GM19043 (cell line): Measurements from ENCODE around the gene ARHGEF19.
"Not testable (repeated sequence)": the region's sequence is repeated elsewhere in the genome, so short reads cannot be mapped to it uniquely, and the experiment has no call there.

Experiments used
- ATAC-seq: cut with Tn5 transposase; IDR thresholded peaks from one replicate; pipeline ENCODE4 v1.9.1; 2021; ENCODE audit warnings: low read depth; ENCODE audit not compliant: unreplicated experiment

Gene ARHGEF19

DNA sequence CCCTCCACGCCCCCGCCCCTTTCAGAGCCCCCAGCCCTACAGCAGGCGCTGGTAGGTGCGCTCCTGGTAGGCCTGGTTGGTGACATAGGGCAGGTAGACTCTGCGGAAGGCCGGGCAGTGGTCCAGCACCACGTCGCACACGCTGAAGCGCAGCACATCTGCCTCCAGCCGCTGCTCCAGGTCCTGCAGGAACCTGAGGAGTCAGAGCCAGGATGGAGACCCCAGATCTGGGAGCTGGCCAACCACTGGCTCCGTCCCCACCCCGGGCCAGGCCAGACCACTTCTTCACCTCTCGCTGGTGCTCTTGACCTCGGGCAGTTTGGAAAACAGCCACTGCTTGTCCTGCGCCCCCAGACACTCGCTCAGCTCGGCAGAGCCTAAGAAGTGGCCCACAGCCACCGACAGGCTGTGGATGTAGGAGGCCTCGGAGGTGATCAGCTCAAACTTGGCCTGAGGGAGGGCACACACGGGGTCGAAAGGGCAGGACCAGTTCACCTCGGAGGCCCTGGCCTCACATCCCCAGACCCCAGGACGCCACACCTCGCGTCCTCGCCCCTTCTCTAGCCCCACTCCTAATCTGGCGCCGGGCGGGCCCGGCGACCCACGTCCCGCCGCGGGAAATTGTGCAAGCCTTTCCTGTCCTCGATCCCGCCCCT lies 6.4 kb downstream of the ARHGEF19 start:
- no peak for ATAC-seq

DNA sequence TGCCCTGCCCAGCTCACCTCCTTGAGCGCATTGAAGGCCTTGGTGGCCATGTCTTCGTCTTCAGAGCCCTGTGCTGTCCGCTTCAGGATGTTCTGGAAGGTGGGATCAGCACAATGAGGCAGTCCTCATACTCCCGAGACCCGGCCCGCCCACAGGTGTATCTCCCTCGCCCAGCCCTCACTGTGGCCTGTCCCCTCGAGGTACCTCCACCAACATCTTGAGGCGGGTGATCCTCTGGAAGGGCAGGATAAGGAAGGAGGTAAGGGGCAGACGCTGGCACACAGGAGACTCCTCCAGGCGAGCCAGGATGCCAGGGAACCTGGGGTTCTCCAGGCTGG lies 7.1 kb downstream of the ARHGEF19 start:
- ATAC-seq = no peak

DNA sequence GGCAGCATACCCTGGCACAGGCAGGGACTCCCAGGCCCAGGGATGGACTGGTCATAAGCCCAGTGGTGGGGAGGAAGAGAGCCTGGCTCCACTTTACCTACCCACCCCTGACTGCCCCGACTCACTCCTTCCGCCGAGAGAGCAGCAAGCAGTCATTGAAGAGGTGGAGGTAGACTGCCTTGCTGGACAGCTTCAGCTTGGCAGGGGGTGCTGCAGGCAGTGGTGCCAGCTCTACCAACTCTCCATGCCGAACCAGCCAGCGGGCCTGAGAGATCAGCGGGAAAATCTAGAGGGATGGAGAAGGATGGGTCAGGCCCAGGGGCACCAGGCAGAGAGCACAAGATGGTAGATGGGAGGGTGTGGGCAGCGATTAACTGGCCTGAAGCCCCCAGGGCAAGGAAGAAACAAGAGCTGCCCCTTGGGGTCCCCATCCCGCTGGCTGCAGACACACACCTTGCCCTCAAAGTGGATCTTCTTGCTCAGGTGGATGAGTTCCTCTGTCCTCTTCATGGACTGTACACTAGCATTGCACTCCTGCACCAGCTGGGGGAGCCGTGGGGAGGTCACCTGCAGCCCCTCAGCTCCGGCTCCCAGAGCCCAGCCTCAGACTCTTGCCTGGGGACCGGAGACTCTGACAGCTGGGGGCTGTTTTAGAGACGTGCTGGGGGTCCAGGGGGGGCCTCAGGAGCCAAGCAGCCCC lies 7.7 kb downstream of the ARHGEF19 start:
- ATAC-seq = no peak

DNA sequence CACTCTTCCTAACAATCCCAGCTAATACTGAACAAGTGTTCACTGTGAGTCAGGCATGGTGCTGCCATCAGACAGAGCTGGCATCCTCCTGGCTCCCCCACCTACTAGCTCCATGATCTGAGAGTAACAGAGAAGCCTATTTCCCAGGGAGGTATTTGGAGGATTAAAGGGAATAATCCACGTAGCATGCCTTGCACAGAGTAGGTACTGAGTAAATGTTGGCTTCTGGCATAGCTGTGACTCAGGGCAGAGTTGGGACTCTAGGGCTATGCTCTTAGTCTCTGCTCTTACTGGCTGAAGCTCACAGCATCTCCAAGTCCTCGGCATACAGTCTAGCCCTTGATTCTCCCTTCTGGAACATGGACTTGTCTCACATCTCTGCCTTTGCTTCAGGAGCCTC lies 8.2 kb downstream of the ARHGEF19 start:
- ATAC-seq = no peak

DNA sequence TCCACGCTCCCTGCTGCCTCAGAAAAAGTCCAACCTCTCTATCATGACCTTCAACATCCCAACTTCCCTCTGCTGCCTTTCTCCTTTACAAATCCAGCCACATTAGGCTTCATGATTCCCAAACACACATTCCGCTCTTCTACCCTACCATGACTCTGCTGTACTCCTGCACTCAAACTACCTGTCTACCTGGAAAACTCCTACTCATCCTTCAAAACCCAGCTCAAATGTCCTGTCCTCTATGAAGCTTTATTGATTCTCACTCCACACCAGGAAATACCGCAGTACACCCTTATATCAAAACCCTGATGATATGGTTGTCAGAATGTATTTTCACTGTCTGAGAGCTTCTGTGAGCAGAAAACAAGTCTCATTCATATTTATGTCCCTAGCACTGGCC lies 8.9 kb downstream of the ARHGEF19 start:
- ATAC-seq = no peak

DNA sequence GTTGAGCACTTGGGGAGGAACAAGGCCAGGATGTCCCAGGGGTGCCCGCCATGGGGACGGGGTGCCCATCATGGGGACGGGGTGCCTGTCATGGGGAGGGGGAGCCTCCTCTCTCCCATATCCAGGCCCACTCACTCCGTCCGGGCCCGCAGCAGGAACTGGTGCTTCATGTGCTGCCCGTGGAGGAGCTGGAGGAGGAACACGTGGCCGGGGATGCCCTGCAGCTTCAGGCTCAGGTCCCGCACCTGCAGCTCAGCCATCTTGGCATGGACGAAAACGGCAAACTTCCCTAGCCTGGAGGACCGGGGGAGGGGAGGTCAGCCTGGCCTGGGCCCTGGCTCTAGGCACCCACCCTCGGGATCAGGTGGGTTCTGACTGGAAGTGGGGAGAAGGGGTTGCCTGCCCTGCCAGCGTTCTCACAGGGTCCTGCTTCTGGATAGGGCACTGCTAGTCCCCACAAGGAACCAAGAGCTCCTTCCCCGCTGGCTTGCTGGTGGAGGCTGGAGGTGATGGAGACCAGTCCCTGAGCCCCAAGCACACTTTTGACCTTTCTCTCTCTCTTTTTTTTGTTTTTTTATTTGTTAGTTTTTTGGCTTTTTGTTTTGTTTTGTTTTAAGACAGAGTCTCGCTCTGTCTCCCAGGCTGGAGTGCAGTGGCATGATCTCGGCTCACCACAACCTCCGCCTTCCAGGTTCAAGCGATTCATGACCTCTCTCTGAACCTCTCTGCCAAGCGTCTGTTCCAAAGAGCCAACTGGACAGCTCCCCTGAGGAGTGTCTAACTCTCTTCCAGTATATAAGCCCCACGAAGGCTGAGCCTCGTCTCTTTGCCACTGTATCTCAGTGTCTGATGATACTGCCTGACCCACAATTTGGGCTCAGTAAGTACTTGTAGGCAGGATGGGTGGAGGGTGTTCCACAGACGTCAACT lies 9.9 kb downstream of the ARHGEF19 start:
- no peak for ATAC-seq

DNA sequence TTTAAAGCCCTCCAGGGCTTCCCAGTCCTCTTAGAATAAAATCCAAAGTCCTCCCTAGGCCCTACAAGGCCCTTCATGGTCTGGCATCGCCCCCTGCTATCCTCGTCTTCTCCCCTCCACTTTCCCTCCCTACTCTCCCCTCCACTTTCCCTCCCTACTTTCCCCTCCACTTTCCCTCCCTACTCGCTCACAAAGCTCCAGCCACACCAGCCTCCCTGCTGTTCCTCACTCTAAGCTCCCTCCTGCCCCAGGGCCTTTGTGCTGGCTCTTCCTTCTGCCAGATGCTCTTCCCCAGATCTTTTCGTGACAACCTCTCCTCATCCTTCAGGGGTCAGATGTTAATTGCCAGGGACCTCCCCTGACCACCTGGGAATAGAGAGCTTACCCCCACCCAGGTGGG lies 12.8 kb downstream of the ARHGEF19 start:
- ATAC-seq = no peak

DNA sequence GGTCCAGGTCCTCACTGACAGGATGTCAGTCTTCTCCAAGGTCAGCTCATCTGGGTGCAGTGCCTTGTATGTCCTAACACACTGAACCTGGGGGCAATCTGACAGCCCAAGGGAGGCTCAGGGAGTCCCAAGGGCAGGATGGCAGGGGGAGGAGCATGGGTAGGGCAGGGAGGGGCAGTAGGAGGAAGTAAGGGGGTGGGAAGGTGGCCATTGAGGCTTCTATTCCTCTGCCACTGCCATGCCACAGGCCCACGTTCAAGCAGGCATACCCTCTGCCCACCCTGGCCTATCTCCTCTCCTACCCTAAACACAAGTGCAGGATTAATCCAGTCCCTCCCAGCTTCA lies 13.3 kb downstream of the ARHGEF19 start:
- ATAC-seq = no peak

DNA sequence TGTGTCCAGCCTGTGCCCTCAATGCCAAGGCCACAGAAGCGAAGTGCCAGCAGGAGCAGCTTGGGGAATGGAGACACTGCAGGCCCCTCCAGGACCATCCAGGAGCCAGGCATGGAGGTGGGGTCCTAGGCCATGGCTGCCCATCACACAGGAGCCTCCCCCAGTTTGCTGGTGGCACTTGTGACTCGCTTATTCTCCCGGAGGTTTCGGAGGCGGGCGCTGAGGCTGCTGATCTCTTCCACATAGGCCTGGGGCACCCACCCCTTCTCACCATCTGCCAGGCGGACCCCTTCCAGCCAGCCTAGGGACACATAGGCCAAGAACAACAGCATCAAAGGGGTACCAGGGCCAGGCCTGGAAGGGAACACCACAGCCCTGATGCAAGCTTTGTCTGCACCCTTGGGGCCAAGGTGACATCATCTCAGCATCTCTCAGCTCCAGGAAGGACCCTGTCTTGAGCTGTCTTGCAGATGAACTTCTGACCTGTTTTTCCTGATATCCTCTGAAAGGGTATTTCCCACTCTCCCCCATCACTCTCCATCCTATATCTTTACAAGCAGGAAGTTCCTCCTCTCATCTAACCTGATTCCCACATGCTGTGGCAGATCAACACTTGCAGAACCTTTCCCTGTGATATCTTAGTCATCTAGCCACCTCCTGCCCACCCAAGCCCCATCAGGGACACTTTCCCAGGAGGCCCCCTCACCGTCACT lies 13.9 kb downstream of the ARHGEF19 start:
- no peak for ATAC-seq

DNA sequence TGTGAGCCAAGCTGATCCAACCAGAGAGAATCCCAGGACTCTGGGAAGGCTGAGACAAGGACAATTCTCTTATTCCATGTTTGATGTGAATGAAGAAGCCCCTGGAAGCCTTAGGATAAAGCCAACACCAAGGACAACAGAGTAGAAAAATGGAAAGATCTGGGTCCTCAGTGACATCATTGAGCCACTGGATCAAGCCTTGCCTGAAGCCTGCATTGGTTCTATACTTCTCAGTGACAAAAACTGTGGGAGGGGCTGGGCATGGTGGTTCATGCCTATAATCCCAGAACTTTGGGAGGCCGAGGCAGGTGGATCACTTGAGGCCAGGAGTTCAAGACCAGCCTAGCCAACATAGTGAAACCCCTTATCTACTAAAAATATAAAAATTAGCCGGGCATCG lies 15.6 kb downstream of the ARHGEF19 start:
- no peak for ATAC-seq

DNA sequence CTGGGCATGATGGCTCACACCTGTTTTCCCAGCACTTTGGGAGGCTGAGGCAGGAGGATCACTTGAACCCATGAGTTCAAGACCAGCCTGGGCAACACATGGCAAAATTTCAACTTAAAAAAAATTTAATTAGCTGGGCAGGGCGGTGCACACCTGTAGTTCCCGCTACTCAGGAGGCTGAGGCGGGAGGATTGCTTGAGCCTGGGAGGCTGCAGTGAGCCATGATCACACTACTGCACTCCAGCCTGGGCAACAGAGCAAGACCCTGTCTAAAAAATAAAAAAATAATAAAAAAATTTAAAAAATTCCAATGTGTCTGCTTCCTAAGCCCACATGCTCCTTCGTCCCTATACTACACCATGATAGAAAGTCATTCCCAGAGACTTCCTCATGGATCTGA lies 16.3 kb downstream of the ARHGEF19 start:
- ATAC-seq = not testable (repeated sequence)

DNA sequence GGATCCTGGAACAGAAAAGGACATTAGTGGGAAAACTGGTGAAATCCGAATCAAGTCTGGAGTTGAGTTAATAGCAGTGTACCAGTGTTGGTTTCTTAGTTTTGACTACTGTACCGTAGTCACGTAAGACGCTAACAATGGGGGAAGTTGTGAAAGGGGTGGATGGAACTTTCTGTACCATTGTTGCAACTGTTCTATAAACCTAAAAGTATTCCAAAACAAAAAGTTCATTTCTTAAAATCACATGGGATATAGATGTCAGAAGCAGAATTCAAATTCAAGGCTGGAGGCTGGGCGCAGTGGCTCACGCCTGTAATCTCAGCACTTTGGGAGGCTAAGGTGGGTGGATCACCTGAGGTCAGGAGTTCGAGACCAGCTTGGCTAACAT lies 16.9 kb downstream of the ARHGEF19 start:
- no peak for ATAC-seq

DNA sequence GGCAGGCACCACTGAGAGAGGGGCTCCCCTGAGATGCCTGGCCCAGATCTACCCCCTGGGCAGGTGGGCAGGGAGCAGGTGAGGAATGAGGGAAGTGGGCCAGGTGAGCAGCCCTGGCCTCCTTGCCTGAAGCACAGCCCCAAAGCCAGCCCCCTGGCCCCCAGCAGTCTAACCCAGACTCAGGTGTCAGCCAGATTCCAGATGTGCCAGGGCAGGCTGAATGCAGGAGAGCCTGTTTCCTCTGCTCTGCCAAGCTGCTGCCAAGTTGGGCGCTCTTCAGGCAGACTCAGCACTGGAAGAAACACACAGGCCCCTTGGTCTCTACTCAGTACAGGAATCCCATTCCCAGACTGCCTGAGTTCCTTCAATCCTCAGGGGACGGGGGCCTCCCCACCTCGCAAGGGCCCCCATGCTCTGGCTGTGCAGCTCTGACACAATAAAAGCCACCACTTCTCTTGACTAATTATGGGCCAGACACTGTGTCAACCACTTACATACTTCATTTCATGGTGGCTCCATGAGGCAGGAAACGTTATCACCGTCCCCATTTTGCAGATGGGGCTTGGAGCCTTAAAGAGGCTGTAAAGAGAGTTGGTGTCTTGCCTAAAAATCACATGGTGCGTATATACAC lies 20.4 kb downstream of the ARHGEF19 start:
- no peak for ATAC-seq

DNA sequence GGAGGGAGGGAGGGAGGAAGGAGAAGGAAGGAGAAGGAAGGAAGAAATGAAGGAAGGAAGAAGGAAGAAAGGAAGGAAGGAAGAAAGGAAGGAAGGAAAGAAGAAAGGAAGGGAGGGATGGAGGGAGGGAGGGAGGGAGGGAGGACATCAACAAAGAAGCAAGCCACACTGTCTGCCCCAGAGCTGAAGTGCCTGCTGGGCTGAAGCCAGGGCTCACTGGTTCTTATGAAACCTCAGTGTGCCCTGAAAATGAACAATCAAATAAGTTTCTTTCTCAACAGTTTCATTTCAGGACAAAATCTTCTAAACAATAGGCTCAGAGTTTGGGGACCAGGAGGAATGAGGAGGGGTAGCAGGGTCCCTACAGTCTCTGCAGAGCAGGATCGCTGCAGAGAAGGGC lies 21.1 kb downstream of the ARHGEF19 start:
- ATAC-seq = no peak

DNA sequence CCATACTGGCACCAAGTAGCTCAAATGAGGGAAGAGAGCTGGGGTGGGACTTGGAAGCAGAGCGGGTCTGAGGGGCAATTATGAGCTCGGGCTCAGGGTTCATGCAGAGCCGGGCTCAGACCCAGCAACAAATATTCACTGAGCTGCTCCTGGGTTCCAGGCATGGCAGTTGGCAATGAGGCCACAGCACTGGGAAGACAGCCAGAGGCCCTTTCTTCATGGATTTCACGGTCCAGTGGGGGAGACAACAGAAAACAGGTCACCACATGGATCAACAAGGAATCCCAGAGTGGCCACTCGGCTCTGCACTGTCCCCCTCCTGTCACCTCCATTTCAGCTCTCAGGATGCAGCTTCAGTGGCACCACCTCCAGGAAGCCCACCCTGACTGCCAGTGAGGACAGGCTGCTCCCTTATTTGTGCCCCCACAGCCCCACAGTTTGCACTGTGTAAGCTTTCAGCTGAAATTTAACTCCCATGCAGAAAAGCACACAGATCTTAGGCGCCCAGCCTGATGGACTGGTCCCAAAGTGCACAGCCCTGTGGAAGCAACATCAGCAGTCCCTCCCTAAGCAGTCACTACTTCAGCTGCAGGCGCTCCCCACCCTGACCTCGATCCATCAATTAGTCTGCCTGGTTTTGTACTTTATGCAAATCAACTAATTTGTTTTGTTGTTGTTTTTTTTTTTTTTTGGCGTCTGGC lies 22.4 kb downstream of the ARHGEF19 start:
- ATAC-seq = no peak

DNA sequence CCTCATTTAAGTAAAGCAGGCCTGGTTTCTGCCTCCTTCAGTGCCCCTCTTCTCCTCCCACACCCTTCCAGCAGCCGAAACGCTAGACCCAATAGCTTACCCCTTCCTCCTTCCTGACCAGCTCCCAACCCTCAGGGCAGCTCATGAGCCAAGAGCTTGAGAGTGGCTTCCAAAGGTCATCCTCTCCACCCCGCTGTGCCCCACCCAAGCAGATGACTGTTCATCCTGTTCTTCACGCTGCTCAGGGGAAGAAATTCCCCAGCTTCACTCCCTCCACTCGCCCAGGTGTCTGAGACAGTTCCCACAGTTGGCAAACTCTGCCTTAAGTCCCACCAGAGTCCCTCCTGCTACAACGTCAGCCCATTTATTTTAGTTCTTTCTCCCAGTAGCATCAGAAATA lies 23.4 kb downstream of the ARHGEF19 start:
- ATAC-seq = no peak

DNA sequence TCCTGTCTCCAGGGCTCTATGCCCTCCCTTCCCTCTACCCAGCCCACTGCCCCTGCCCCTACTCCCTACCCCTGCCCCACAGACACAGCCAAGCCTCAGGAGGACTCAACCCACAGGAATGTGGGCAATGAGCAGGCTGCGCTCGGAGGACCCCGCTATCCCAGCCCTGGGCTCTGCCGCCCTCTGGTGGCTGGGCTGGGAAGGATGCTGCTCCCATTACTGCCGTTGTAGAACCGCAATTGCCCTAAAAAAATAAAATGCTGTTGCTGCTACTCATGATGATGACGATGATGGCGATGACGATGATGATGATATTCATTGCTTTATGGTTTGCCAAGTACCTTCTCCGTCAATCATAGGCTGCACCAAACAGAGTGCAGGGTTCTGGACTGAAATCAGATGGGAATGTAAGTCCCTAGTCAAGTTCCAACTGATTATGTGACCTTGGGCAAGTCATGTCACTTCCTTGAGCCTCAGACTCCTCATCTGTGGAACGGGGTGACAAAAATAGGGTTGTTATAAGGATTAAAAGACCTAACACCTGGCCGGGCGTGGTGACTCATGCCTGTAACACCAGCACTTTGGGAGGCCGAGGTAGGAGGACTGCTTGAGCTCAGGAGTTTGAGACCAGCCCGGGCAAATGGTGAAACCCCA lies 24.6 kb downstream of the ARHGEF19 start:
- ATAC-seq = no peak

DNA sequence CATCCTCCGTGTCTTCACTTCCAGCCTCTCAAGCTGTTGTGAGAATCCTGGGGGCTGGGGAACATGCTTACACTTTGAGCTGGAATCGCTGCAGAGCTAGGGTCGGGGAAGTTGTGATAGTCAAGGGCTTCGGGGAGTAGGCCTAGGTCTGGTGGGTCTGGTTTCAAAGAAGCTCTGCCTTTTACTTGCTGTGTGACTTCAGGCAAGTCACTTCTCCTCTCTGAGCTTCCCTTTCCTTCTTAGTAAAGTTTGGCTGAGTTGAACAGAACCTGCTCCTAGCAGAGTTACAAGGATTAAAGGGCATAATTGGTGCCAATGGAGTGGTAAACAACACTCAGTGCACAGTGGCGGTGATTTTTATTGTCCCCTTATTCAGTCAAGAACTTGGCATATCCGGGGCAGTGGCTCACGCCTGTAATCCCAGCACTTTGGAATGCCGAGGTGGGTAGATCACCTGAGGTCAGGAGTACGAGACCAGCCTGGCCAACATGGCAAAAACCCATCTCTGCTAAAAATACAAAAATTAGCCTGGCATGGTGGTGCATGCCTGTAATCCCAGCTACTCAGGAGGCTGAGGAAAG lies 25.7 kb downstream of the ARHGEF19 start:
- ATAC-seq = no peak
